NB4 (cell line): ENCODE results near the gene SKA3.
"Not testable (repeated sequence)": the region's sequence is repeated elsewhere in the genome, so short reads cannot be mapped to it uniquely, and the experiment has no call there.

Source experiments
- DNase-seq: peaks from one replicate; pipeline ENCODE4 v3.0.0; 2010; ENCODE audit warnings: low read depth
- H3K4me3 ChIP-seq: one replicate; pipeline ENCODE4 v1.5.1; 2011; ENCODE audit warnings: mild to moderate bottlenecking, low read depth, low read length, moderate library complexity
- MYC ChIP-seq: IDR thresholded peaks from 2 replicates; pipeline ENCODE4 v1.6.1; 2011; ENCODE audit warnings: low read depth, low read length
- POLR2A ChIP-seq: IDR thresholded peaks from 2 replicates; pipeline ENCODE4 v1.6.1; 2011; ENCODE audit warnings: mild to moderate bottlenecking; ENCODE audit not compliant: insufficient read length; ENCODE audit errors: extremely low read depth
- TF ChIP-seq, protein P1 (sequence below): IDR thresholded peaks from 2 replicates; pipeline ENCODE4 v1.6.1; 2011; ENCODE audit warnings: low read depth, low read length
- TF ChIP-seq, protein P2 (sequence below): IDR thresholded peaks from one replicate; pipeline ENCODE4 v1.5.1; 2012; ENCODE audit warnings: low read depth, low read length

SKA3 gene

GRCh38 chr13:21181671-21182070 is 5.3 kb upstream of the SKA3 start:
- TF ChIP-seq, protein P1, sequence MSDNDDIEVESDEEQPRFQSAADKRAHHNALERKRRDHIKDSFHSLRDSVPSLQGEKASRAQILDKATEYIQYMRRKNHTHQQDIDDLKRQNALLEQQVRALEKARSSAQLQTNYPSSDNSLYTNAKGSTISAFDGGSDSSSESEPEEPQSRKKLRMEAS, result no peak
- TF ChIP-seq, protein P2, sequence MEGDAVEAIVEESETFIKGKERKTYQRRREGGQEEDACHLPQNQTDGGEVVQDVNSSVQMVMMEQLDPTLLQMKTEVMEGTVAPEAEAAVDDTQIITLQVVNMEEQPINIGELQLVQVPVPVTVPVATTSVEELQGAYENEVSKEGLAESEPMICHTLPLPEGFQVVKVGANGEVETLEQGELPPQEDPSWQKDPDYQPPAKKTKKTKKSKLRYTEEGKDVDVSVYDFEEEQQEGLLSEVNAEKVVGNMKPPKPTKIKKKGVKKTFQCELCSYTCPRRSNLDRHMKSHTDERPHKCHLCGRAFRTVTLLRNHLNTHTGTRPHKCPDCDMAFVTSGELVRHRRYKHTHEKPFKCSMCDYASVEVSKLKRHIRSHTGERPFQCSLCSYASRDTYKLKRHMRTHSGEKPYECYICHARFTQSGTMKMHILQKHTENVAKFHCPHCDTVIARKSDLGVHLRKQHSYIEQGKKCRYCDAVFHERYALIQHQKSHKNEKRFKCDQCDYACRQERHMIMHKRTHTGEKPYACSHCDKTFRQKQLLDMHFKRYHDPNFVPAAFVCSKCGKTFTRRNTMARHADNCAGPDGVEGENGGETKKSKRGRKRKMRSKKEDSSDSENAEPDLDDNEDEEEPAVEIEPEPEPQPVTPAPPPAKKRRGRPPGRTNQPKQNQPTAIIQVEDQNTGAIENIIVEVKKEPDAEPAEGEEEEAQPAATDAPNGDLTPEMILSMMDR, result no peak
- no peak for TF ChIP-seq MYC
- TF ChIP-seq POLR2A, result no peak
- no peak overlapping the region for H3K4me3 ChIP-seq
- no peak for DNase-seq

- peak overlapping the region; percentile 84 for H3K4me3 ChIP-seq
- no peak for DNase-seq
- TF ChIP-seq, protein P1, result peak; percentile 68
- TF ChIP-seq MYC, result no peak
- TF ChIP-seq, protein P2, result no peak
These were observed 581 bp upstream of the SKA3 start for GRCh38 chr13:21176982-21177284.

DNA sequence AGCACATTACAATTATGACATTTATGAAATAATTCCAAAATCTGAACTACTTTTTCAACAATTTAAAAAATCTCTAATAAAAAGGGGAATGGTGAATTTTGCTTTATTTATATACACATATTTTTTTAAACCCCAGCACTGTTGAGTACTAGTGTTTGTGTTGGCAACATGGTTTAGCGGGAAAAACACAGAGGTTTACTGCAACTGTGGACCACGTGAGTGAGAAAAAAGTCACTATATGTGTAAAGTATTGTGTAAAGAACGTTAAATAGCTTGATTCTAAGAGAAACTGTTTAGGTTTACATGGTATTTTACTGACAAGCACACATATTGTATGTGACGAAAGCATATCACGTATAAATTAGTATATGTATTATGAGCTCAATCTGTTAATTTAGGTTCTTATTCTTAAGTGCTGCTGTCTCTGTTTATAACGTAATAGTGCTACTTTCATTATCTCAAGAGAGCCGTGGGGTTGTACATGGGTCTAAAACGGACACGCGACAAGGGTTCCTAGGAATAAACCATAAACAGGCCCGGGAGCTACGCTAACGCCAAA is 617 bp downstream of the SKA3 start:
- H3K4me3 ChIP-seq, result peak overlapping the region; percentile 84
- no peak for DNase-seq
- TF ChIP-seq POLR2A (no peak), MYC (peak; percentile 73)
- TF ChIP-seq, protein P1, result peak; percentile 77
- TF ChIP-seq, protein P2, result no peak

DNA sequence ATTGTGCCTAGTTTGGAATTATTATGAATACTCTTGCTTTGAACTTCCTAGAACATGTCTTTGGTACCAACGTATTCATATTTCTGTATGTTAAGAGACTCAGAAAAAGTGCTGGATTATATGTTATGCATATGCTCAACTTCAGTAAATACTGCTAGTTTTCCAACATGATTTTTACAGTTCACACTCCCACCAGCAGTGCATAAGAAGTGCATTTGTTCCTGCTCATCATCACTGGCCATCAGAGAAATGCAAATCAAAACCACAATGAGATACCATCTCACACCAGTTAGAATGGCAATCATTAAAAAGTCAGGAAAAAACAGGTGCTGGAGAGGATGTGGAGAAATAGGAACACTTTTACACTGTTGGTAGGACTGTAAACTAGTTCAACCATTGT is 2.6 kb downstream of the SKA3 start:
- DNase-seq, result not testable (repeated sequence)
- peak overlapping the region; percentile 18 for H3K4me3 ChIP-seq

- DNase-seq, result no peak
- TF ChIP-seq MYC, result no peak
- TF ChIP-seq, protein P1, result no peak
- TF ChIP-seq POLR2A, result no peak
- TF ChIP-seq, protein P2, result no peak
- no peak overlapping the region for H3K4me3 ChIP-seq
These were observed 4.9 kb downstream of the SKA3 start for GRCh38 chr13:21171420-21171819.

DNA sequence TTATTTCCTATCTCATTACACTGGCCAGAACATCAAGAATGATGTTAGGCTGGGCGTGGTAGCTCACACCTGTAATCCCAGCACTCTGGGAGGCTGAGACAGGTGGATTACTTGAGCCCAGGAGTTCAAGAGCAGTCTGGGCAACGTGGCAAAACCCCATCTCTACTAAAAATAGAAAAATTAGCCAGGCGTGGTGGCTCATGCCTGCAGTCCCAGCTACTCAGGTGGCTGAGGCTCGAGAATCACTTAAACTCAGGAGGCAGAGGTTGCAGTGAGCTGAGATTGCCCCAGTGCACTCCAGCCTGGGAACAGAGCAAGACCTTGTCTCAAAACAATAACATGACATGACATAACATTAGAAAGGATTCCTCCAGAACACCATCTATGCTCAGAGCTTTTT is 10.7 kb downstream of the SKA3 start:
- not testable (repeated sequence) for H3K4me3 ChIP-seq, DNase-seq

- DNase-seq, result no peak
- no peak overlapping the region for H3K4me3 ChIP-seq
- no peak for TF ChIP-seq POLR2A
- TF ChIP-seq, protein P1, result no peak
- no peak for TF ChIP-seq MYC
- TF ChIP-seq, protein P2, result no peak
These were observed 11.7 kb downstream of the SKA3 start for GRCh38 chr13:21164631-21165030.
